GM13976 (cell line): ENCODE measurements around the gene GALNT14.

Source experiments
- DNase-seq: peaks from one replicate; pipeline ENCODE4 v3.0.0; 2012; ENCODE audit warnings: low spot score
- in situ Hi-C: fragments of 300-500 bp; cut with MboI; formaldehyde crosslinking; loops from one replicate; pipeline ENCODE4 v1.12.0; 2022; ENCODE audit warnings: low sequenced_read_pairs, mixed read lengths, inconsistent platforms; ENCODE audit not compliant: unreplicated experiment
- TF ChIP-seq, protein P1 (sequence below): IDR thresholded peaks from 2 replicates; pipeline ENCODE4 v1.5.1; 2012; ENCODE audit warnings: borderline replicate concordance, mild to moderate bottlenecking; ENCODE audit not compliant: insufficient read depth; ENCODE audit errors: extremely low read depth, missing control alignments, control extremely low read depth

The GALNT14 gene

DNA sequence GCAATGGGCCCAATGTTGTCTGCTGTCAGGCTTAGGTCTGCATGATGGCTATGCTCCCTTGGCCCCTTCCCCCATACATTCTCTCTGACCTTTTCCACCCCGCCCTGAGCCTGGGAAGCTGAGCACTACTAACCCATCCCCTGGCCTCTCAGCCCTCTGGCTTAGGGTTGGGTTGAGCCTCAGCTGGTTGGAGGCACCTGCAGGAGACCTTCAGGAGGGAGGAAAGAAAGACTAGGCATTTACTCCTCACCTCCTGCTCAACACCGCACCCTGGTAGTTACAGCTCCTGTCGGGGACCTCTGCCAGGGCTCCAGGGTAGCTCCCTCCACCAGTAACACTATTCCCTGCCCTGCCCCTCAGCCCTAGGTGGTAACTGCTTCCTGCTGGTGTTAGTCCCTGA, 80.5 kb downstream of the GALNT14 start:
- in situ Hi-C loops = no loop called here
- DNase-seq = no peak
- TF ChIP-seq, protein P1, sequence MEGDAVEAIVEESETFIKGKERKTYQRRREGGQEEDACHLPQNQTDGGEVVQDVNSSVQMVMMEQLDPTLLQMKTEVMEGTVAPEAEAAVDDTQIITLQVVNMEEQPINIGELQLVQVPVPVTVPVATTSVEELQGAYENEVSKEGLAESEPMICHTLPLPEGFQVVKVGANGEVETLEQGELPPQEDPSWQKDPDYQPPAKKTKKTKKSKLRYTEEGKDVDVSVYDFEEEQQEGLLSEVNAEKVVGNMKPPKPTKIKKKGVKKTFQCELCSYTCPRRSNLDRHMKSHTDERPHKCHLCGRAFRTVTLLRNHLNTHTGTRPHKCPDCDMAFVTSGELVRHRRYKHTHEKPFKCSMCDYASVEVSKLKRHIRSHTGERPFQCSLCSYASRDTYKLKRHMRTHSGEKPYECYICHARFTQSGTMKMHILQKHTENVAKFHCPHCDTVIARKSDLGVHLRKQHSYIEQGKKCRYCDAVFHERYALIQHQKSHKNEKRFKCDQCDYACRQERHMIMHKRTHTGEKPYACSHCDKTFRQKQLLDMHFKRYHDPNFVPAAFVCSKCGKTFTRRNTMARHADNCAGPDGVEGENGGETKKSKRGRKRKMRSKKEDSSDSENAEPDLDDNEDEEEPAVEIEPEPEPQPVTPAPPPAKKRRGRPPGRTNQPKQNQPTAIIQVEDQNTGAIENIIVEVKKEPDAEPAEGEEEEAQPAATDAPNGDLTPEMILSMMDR = no peak

- TF ChIP-seq, protein P1 = no peak
- DNase-seq = no peak
- in situ Hi-C loops = no loop called here
Observed at GRCh38 chr2:31055938-31056337, 82.3 kb downstream of the GALNT14 start.

DNA sequence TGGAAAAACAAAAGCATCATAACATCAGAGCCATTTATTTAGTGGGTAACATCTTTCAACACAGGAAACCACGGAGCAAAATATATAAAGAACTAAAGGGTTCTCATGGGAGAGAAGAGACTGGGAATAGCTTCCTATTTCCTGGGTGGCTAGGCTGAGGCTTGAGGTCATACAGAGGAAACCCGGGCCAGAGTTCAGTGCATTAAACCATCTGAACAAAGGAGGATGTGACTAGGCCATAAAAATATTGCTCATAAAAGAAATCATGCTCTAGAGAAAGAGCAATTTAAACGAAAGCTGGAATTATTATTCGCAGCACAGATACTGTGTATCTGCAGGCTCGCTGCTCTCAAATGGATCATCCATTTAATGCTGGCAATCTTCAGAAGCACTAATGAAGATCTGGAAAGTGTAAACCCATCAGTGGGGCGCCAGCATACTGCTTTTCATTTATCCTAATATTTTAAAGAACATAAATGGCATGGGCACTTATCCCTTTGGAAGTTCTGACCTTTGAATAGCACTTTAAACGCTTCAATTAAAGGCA, 83.3 kb downstream of the GALNT14 start:
- in situ Hi-C loops = no loop called here
- TF ChIP-seq, protein P1 = no peak
- no peak for DNase-seq

DNA sequence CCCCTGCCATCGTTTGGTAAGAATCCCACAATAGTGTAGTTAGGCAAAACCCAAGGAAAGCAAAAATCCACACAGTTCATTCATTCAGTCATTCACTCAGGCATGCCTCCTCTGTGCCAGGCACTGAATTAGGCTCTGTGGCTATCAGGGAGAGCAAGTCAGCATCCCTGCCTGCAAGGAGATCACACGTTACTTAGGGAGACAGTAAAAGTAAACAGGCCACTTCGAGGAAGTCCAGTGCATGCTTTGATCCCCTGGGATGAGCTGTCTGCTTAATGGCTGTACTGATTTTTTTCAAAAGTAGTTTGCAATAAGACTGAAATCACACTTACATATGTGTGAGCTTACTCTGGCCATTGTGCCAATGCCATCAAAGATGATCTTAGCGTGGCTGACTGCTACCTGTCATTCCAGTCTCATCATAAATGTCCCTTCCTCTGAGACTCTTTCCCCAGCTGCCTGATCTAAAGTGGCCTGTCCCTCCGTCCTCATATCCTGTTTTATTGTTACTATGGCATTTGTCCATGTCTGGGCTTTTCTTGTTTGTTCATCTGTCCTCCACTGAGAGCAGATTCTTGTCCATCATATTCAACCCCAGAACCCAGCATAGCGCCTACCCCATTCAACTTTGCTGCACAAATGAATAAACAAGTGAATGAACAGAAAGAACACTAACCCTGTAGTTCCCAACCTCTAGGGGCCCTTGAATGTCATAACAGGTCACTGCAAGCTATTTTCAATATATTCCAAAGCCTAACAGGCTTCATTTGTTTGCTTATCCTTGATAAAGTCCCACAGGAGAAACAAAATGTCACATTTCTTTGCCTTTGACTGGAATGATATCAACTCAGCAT, 84.1 kb downstream of the GALNT14 start:
- in situ Hi-C loops = no loop called here
- TF ChIP-seq, protein P1 = no peak
- DNase-seq = no peak

DNA sequence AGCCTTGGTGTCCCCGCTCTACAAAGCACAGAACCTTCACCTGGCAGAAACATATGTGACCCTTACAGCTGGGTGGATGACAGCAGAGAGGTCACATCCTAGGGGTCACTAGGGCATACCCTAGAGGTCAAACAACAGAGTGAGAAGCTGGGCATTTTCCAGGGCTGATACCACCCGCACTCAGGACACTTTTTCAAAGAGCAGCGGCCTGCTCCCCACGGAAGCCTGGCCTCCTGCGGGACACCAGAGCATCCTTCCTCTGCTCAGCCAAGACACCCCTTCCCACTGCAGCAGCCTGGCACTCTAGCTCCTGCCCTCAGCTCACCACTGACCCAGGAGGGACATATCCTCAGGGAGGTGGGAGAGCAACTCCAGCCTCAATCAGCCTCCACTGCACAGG, 86.0 kb downstream of the GALNT14 start:
- TF ChIP-seq, protein P1 = no peak
- no peak for DNase-seq
- in situ Hi-C loops = no loop called here

- in situ Hi-C loops = no loop called here
- DNase-seq = no peak
- TF ChIP-seq, protein P1 = no peak
Observed at GRCh38 chr2:31051258-31052140, 86.7 kb downstream of the GALNT14 start.
